ENCODE measurements around the gene ADAMTS17. TPM values are rescaled to one million over a fixed set of nuclear protein-coding genes. Genes with fewer than 3 reads are reported as not detected.

The ADAMTS17 gene
- total RNA-seq, 1 donor from 2014 or later, result 1.5 TPM

- H3K4me1 Mint-ChIP-seq (ENCODE audit: unreplicated experiment), result peaks cover 52% of the 10 kb centered on the region
- no peak for TF ChIP-seq CTCF (IDR thresholded peaks at IDR 0.05)
Observed at GRCh38 chr15:100021653-100022052, 320.1 kb downstream of the ADAMTS17 start.

GRCh38 chr15:100020614-100021013 is 321.2 kb downstream of the ADAMTS17 start:
- H3K27me3 Mint-ChIP-seq (ENCODE audit: unreplicated experiment), result no peaks in the 10 kb centered on the region
- H3K4me3 Mint-ChIP-seq (ENCODE audit: unreplicated experiment), result no peak overlapping the region
- peaks cover 54% of the 10 kb centered on the region for H3K4me1 Mint-ChIP-seq (ENCODE audit: unreplicated experiment)
- H3K36me3 Mint-ChIP-seq (ENCODE audit: unreplicated experiment), result no peaks in the 10 kb centered on the region
- TF ChIP-seq CTCF (IDR thresholded peaks at IDR 0.05), result no peak
- H3K9me3 Mint-ChIP-seq (ENCODE audit: unreplicated experiment), result no peaks in the 10 kb centered on the region
- DNase-seq (ENCODE audit: extremely low spot score, unreplicated experiment), result no peak
- peak overlapping the region; percentile 68 for H3K27ac Mint-ChIP-seq (ENCODE audit: unreplicated experiment)

More at GRCh38 chr15:100021653-100022052, 320.1 kb downstream of the ADAMTS17 start:
- no peaks in the 10 kb centered on the region for H3K27me3 Mint-ChIP-seq (ENCODE audit: unreplicated experiment)
- peaks cover under 1% of the 10 kb centered on the region for H3K9me3 Mint-ChIP-seq (ENCODE audit: unreplicated experiment)
- H3K4me3 Mint-ChIP-seq (ENCODE audit: unreplicated experiment), result no peak overlapping the region
- no peaks in the 10 kb centered on the region for H3K36me3 Mint-ChIP-seq (ENCODE audit: unreplicated experiment)
- no peak for DNase-seq (ENCODE audit: extremely low spot score, unreplicated experiment)
- no peak overlapping the region for H3K27ac Mint-ChIP-seq (ENCODE audit: unreplicated experiment)

GRCh38 chr15:100020189-100020588 is 321.6 kb downstream of the ADAMTS17 start:
- H3K27ac Mint-ChIP-seq (ENCODE audit: unreplicated experiment), result peak overlapping the region; percentile 68
- H3K4me3 Mint-ChIP-seq (ENCODE audit: unreplicated experiment), result peak overlapping the region; percentile 12
- no peaks in the 10 kb centered on the region for H3K36me3 Mint-ChIP-seq (ENCODE audit: unreplicated experiment)
- no peak for TF ChIP-seq CTCF (IDR thresholded peaks at IDR 0.05)
- peaks cover 54% of the 10 kb centered on the region for H3K4me1 Mint-ChIP-seq (ENCODE audit: unreplicated experiment)
- DNase-seq (ENCODE audit: extremely low spot score, unreplicated experiment), result no peak
- no peaks in the 10 kb centered on the region for H3K9me3 Mint-ChIP-seq (ENCODE audit: unreplicated experiment)
- no peaks in the 10 kb centered on the region for H3K27me3 Mint-ChIP-seq (ENCODE audit: unreplicated experiment)

- no peak for DNase-seq (ENCODE audit: extremely low spot score, unreplicated experiment)
- no peak overlapping the region for H3K4me3 Mint-ChIP-seq (ENCODE audit: unreplicated experiment)
- peaks cover under 1% of the 10 kb centered on the region for H3K27me3 Mint-ChIP-seq (ENCODE audit: unreplicated experiment)
- TF ChIP-seq CTCF (IDR thresholded peaks at IDR 0.05), result no peak
- peaks cover 54% of the 10 kb centered on the region for H3K4me1 Mint-ChIP-seq (ENCODE audit: unreplicated experiment)
- H3K36me3 Mint-ChIP-seq (ENCODE audit: unreplicated experiment), result no peaks in the 10 kb centered on the region
- peak overlapping the region; percentile 68 for H3K27ac Mint-ChIP-seq (ENCODE audit: unreplicated experiment)
- no peaks in the 10 kb centered on the region for H3K9me3 Mint-ChIP-seq (ENCODE audit: unreplicated experiment)
Observed at GRCh38 chr15:100019601-100020000, 322.2 kb downstream of the ADAMTS17 start.

- DNase-seq (ENCODE audit: extremely low spot score, unreplicated experiment), result no peak
- Mint-ChIP-seq H3K36me3 (ENCODE audit: unreplicated experiment) (no peaks in the 10 kb centered on the region), H3K9me3 (ENCODE audit: unreplicated experiment) (no peaks in the 10 kb centered on the region), H3K4me3 (ENCODE audit: unreplicated experiment) (no peak overlapping the region), H3K27me3 (ENCODE audit: unreplicated experiment) (peaks cover 10% of the 10 kb centered on the region), H3K27ac (ENCODE audit: unreplicated experiment) (no peak overlapping the region), H3K4me1 (ENCODE audit: unreplicated experiment) (peaks cover 51% of the 10 kb centered on the region)
- no peak for TF ChIP-seq CTCF (IDR thresholded peaks at IDR 0.05)
Observed at GRCh38 chr15:100018191-100018590, 323.6 kb downstream of the ADAMTS17 start.

Data from osteocyte (in vitro differentiated cells).